Measurements from ENCODE around the gene MIEF1.

DNA sequence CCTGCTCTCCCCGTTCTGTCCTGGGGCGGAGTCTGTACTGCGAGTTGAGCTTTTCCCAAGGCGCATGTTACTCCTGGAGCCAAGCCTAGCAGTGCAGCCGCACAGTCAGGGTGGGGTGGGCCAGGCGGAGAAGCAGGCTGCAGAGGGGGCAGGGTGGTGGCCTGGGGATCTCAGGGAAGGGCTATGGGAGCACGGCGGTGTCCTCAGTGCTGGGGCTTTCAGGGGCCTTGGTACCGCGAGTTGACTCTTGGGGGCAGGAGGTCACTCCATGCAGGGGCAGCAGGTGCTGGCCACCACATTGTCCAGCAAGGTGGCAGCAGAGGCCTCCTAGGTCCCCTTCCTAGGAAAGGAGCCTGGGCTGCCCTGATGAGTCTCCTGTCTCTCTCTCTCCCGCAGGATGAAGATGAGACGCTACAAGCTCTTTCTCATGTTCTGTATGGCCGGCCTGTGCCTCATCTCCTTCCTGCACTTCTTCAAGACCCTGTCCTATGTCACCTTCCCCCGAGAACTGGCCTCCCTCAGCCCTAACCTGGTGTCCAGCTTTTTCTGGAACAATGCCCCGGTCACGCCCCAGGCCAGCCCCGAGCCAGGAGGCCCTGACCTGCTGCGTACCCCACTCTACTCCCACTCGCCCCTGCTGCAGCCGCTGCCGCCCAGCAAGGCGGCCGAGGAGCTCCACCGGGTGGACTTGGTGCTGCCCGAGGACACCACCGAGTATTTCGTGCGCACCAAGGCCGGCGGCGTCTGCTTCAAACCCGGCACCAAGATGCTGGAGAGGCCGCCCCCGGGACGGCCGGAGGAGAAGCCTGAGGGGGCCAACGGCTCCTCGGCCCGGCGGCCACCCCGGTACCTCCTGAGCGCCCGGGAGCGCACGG lies 14.9 kb upstream of the MIEF1 start:
- TF ChIP-seq CTCF (IDR thresholded peaks at IDR 0.05) (no peak), POLR2A (IDR thresholded peaks at IDR 0.05) (no peak)
